HEK293 (cell line): Measurements from ENCODE around the gene CAB39.
A peak's percentile ranks its signal among the peaks of the same experiment; 100 is the strongest.

Experiments used
- GLIS1 ChIP-seq: fragments of 450-650 bp; formaldehyde crosslinking; IDR thresholded peaks from 2 replicates; pipeline ENCODE4 v1.5.1; 2016; ENCODE audit warnings: missing biosample characterization, missing genetic modification characterization
- KLF17 ChIP-seq: fragments of 450-650 bp; formaldehyde crosslinking; IDR thresholded peaks from 2 replicates; pipeline ENCODE4 v1.5.1; 2016; ENCODE audit warnings: missing biosample characterization, missing genetic modification characterization
- MYNN ChIP-seq: fragments of 450-650 bp; formaldehyde crosslinking; IDR thresholded peaks from 2 replicates; pipeline ENCODE4 v1.5.1; 2016; ENCODE audit warnings: missing biosample characterization, missing genetic modification characterization, borderline replicate concordance
- PRDM1 ChIP-seq: fragments of 450-650 bp; formaldehyde crosslinking; IDR thresholded peaks from 2 replicates; pipeline ENCODE4; 2016; ENCODE audit warnings: missing biosample characterization, missing genetic modification characterization
- SP7 ChIP-seq: fragments of 450-650 bp; formaldehyde crosslinking; IDR thresholded peaks from 2 replicates; pipeline ENCODE4 v1.5.1; 2016; ENCODE audit warnings: missing biosample characterization, missing genetic modification characterization
- ZBTB48 ChIP-seq: fragments of 450-650 bp; formaldehyde crosslinking; IDR thresholded peaks from 2 replicates; pipeline ENCODE4 v1.5.1; 2016; ENCODE audit warnings: missing biosample characterization, missing genetic modification characterization
- ZNF132 ChIP-seq: fragments of 450-650 bp; formaldehyde crosslinking; IDR thresholded peaks from 2 replicates; pipeline ENCODE4 v1.5.1; 2017; ENCODE audit warnings: missing biosample characterization, missing genetic modification characterization, borderline replicate concordance
- ZNF16 ChIP-seq: fragments of 450-650 bp; formaldehyde crosslinking; IDR thresholded peaks from 2 replicates; pipeline ENCODE4 v1.5.1; 2016; ENCODE audit warnings: low read depth, missing biosample characterization, missing genetic modification characterization
- ZNF280D ChIP-seq: fragments of 450-650 bp; formaldehyde crosslinking; IDR thresholded peaks from 2 replicates; pipeline ENCODE4 v1.5.1; 2016; ENCODE audit warnings: missing biosample characterization, missing genetic modification characterization
- ZNF423 ChIP-seq: fragments of 450-650 bp; formaldehyde crosslinking; IDR thresholded peaks from 2 replicates; pipeline ENCODE4 v1.5.1; 2016; ENCODE audit warnings: missing biosample characterization, missing genetic modification characterization
- ZNF610 ChIP-seq: fragments of 450-650 bp; formaldehyde crosslinking; IDR thresholded peaks from 2 replicates; pipeline ENCODE4 v1.5.1; 2016; ENCODE audit warnings: missing biosample characterization, missing genetic modification characterization, borderline replicate concordance
- ZNF791 ChIP-seq: fragments of 450-650 bp; formaldehyde crosslinking; IDR thresholded peaks from 2 replicates; pipeline ENCODE4 v1.5.1; 2016; ENCODE audit warnings: missing biosample characterization, missing genetic modification characterization
- TF ChIP-seq, protein P1 (sequence below): fragments of 450-650 bp; formaldehyde crosslinking; IDR thresholded peaks from 2 replicates; pipeline ENCODE4 v1.5.1; 2016; ENCODE audit warnings: missing biosample characterization, missing genetic modification characterization
- TF ChIP-seq, protein P2 (sequence below): fragments of 450-650 bp; formaldehyde crosslinking; IDR thresholded peaks from 2 replicates; pipeline ENCODE4 v1.5.1; 2016; ENCODE audit warnings: missing biosample characterization, missing genetic modification characterization

DNA sequence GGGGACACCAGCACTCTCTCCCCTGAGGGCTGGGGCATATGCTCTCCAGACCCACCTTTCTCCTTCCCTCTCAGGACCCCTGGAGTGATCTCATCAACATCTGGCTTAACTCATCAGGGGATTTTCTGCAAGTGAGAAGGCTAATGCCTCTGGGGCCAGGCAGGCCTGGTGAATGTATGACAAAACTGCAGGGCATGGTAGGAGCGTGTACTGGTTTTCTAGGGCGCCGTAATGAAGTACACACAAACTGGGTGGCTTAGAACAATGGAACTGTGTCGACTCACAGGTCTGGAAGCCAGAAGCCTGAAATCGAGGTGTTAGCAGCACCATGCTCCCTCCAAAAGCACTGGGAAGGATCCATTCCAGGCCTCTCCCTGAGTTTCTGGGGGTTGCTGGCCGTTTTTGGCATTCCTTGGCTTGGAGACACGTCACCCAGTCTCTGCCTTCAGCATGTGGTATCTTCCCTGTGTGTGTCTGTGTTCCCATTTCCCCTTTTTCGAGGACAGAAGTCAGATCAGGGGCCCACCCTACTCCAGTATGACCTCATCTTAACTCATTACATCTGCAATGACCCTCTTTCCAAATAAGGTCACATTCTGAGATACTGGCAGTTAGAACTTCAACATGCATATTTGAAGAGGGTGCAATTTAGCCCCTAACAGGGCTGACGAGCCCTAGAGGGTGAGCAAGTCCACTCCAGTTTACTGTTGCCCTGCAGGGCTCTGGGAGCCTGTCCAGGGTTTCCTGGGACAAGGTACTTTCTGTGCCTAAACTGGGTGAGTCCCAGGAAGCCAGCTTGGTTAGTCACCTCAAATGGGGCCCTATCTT is 45.5 kb upstream of the CAB39 start:
- TF ChIP-seq ZNF16 (tag by site-specific recombination) (no peak), KLF17 (tag by site-specific recombination) (0 out of 2 replicates have a peak, but pooled peaks have one; percentile 17), ZNF423 (tag by site-specific recombination) (no peak), PRDM1 (no peak), ZBTB48 (peak; percentile 72), MYNN (no peak), SP7 (no peak), ZNF791 (no peak), ZNF280D (tag by site-specific recombination) (no peak), GLIS1 (tag by site-specific recombination) (no peak), ZNF132 (tag by site-specific recombination) (no peak), ZNF610 (no peak)
- TF ChIP-seq, protein P1, sequence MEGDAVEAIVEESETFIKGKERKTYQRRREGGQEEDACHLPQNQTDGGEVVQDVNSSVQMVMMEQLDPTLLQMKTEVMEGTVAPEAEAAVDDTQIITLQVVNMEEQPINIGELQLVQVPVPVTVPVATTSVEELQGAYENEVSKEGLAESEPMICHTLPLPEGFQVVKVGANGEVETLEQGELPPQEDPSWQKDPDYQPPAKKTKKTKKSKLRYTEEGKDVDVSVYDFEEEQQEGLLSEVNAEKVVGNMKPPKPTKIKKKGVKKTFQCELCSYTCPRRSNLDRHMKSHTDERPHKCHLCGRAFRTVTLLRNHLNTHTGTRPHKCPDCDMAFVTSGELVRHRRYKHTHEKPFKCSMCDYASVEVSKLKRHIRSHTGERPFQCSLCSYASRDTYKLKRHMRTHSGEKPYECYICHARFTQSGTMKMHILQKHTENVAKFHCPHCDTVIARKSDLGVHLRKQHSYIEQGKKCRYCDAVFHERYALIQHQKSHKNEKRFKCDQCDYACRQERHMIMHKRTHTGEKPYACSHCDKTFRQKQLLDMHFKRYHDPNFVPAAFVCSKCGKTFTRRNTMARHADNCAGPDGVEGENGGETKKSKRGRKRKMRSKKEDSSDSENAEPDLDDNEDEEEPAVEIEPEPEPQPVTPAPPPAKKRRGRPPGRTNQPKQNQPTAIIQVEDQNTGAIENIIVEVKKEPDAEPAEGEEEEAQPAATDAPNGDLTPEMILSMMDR, result no peak
- TF ChIP-seq, protein P2, sequence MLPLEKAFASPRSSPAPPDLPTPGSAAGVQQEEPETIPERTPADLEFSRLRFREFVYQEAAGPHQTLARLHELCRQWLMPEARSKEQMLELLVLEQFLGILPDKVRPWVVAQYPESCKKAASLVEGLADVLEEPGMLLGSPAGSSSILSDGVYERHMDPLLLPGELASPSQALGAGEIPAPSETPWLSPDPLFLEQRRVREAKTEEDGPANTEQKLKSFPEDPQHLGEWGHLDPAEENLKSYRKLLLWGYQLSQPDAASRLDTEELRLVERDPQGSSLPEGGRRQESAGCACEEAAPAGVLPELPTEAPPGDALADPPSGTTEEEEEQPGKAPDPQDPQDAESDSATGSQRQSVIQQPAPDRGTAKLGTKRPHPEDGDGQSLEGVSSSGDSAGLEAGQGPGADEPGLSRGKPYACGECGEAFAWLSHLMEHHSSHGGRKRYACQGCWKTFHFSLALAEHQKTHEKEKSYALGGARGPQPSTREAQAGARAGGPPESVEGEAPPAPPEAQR, result no peak
